ENCODE measurements around the gene GRIN2A. TPM values are rescaled to one million over a fixed set of nuclear protein-coding genes. Genes with fewer than 3 reads are reported as not detected.

Gene GRIN2A
- polyA plus RNA-seq, 3 donors = 0.03 to 0.11 (median 0.04) TPM

GRCh38 chr16:9723136-9723535 lies 459.1 kb downstream of the GRIN2A start:
- no peak overlapping the region for H3K27ac ChIP-seq (ENCODE audit: low read depth, low read length)

GRCh38 chr16:9713907-9714306 lies 468.3 kb downstream of the GRIN2A start:
- 53 to 76% (median 59%) methylated on average over 6 of the region's 6 CpGs for WGBS, 3 donors
- no peak overlapping the region for H3K27ac ChIP-seq (ENCODE audit: low read depth, low read length)

GRCh38 chr16:9713156-9713555 lies 469.1 kb downstream of the GRIN2A start:
- 46 to 56% (median 51%) methylated on average over 1 of the region's 1 CpG for whole genome bisulfite sequencing, 3 donors
- no peak overlapping the region for H3K27ac ChIP-seq (ENCODE audit: low read depth, low read length)

DNA sequence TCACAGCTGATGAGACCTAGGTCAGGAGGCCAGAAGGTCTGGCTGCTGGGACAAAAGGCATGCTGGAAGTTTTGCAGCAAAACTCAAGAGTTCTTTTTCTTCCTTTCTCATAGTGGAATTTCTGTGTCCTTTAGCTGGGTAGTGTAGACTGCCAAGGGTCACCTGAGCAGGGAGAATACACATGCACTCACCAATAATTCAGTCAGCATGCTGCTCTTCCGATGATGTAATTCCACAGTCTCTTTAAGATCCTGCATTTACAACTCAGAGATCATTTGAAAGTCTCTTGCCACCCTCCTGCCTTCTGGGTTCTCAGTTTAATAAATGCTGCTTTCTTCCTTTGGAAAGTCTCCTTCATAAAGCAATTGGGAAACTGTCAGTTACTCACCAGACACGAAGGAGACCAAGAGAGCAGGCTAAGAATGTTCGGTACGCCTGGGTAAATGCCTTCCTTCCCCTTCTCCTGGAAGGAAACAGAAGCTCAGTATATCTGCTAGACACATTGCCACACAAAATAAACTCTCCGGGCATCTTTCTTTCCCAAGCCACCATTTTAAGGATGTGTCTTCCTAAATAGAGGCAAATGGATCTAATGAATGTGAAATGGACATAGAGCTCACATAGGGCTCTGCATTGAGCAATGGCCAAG lies 473.1 kb downstream of the GRIN2A start:
- H3K27ac ChIP-seq (ENCODE audit: low read depth, low read length) = no peak overlapping the region
- WGBS, 3 donors = 36 to 65% (median 52%) methylated on average over 5 of the region's 5 CpGs

DNA sequence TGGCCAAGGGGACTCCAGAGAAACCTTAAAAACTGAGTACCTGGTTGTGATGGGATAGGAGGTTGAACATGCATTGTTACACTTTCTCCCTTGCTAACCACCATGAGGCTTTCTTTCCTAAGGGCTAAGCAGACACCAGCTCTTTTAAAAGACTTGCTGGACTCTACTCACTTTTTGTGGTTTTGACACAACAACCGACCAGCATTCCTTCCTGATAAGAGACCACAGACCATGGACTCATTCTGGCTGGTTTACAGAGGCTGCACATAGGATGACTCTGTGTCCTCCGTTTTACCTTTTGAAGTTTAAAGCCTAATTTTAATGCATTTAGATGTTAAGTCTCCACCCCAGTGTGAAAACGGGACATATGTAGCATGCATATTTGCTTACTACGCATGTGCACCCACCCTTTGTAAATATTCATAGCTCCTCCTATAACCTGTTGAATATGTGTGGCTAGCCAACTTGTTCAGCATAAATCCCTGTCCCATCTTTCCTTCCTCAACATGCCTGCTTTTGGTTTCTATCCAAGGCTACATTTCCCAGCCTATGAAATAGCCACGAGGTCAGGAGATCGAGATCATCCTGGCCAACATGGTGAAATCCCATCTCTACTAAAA lies 475.9 kb downstream of the GRIN2A start:
- H3K27ac ChIP-seq (ENCODE audit: low read depth, low read length) = no peak overlapping the region
- 69 to 73% (median 73%) methylated on average over 6 of the region's 6 CpGs for WGBS, 3 donors

DNA sequence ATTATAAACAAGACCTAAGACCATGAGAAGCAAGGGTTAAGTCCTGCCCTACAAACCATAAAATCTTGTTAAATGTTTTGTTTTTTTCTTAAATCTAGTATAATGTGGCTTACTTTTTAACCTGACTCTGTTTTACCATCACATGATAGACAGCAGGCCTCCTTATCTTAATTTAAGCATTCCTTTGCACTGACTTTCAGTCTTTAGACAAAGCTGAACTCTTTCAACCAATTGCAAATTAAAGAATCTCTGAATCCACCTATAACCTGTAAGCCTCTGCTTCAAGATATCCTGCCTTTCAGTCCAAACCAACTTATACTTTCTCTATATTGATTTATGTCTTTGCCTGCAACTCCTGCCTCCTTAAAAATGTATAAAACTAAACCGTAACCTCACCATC lies 478.5 kb downstream of the GRIN2A start:
- 75 to 85% (median 81%) methylated on average over 1 of the region's 1 CpG for WGBS, 3 donors

More for the DNA sequence above, 478.5 kb downstream of the GRIN2A start:
- H3K27ac ChIP-seq (ENCODE audit: low read depth, low read length) = no peak overlapping the region

Other genes starting within 250 kb of the GRIN2A start
- 10 to 100 TPM in 1 of 3 donors, 1 to 10 TPM in 2; 7.0 to 10.9 (median 7.8) TPM for gene ATF7IP2, start 203.6 kb upstream of the GRIN2A start, polyA plus RNA-seq

All from adipose tissue (tissue), 3 donors.